ENCODE results near the gene HIPK2. TPM values are rescaled to one million over a fixed set of nuclear protein-coding genes. Genes with fewer than 3 reads are reported as not detected.

HIPK2 gene
- total RNA-seq, 1 experiment from 2014 or later, result 33.4 TPM

DNA sequence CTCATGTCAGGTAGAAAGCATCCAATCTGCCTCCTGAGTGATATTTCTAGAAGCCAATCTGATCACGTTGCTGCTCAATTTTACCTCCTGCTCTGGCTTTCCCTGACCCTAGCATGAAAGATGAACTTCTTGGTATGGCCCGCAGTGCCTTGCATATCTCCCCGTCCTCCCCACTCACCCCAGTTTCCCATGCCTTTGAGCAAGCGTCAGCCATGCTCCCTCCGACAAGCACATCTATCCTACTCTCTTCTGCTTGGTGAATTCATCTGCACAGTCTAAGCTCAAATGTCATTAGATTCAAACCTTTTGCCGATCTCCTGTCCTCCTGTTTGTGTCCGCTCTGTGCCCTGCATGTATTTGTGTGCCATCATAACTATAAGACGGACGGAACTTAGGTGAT is 45.1 kb upstream of the HIPK2 start:
- H3K27me3 Mint-ChIP-seq (ENCODE audit: unreplicated experiment), result no peaks in the 10 kb centered on the region
- CTCF ChIA-PET, result interaction anchor here (0.5 to 0.6 kb wide), 2 partner anchors 310 to 681 kb away, joined by 3 to 6 read pairs; no protein-coding TSS in a partner anchor
- no peak overlapping the region for H3K27ac Mint-ChIP-seq (ENCODE audit: unreplicated experiment)
- no peak for TF ChIP-seq CTCF (IDR thresholded peaks at IDR 0.05; ENCODE audit: unreplicated experiment)
- DNase-seq, result no peak
- H3K4me1 Mint-ChIP-seq (ENCODE audit: low read depth, unreplicated experiment), result peaks cover 22% of the 10 kb centered on the region
- H3K36me3 Mint-ChIP-seq (ENCODE audit: insufficient read depth, unreplicated experiment), result no peaks in the 10 kb centered on the region
- H3K4me3 Mint-ChIP-seq (ENCODE audit: low read depth, unreplicated experiment), result no peak overlapping the region
- no TSS peak for BruUV-seq (replicated peaks)
- H3K9me3 Mint-ChIP-seq (ENCODE audit: low read depth, unreplicated experiment), result no peaks in the 10 kb centered on the region
- intact Hi-C loops (cut with micrococcal nuclease; ENCODE audit: unreplicated experiment), result no loop called here

GRCh38 chr7:139821349-139822105 is 43.7 kb upstream of the HIPK2 start:
- Mint-ChIP-seq H3K4me1 (ENCODE audit: low read depth, unreplicated experiment) (peaks cover 10% of the 10 kb centered on the region), H3K9me3 (ENCODE audit: low read depth, unreplicated experiment) (peaks cover 6% of the 10 kb centered on the region), H3K27me3 (ENCODE audit: unreplicated experiment) (no peaks in the 10 kb centered on the region), H3K36me3 (ENCODE audit: insufficient read depth, unreplicated experiment) (no peaks in the 10 kb centered on the region), H3K4me3 (ENCODE audit: low read depth, unreplicated experiment) (no peak overlapping the region), H3K27ac (ENCODE audit: unreplicated experiment) (no peak overlapping the region)
- BruUV-seq (replicated peaks), result no TSS peak
- no peak for DNase-seq
- CTCF ChIA-PET, result no interaction called here
- TF ChIP-seq CTCF (IDR thresholded peaks at IDR 0.05; ENCODE audit: unreplicated experiment), result no peak
- intact Hi-C loops (cut with micrococcal nuclease; ENCODE audit: unreplicated experiment), result no loop called here

DNA sequence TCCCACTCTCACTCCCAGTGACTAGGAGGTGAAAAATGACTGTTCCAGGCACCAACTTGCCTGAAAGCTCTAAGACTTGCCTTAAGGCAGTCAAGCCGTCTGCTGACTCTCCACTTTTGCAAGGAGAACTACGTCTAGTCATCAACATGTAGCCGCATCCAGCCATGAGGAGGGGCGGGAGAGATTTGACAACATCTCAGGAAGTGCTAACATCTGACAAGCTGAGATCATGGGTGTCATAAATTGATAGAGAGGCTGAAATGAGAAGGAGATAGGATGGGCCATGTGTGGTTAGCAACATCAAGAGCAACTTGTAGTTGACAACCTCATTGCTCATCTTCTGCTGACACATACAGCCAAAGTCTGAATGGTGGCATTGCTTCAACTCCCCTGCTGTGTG is 42.3 kb upstream of the HIPK2 start:
- Mint-ChIP-seq H3K4me1 (ENCODE audit: low read depth, unreplicated experiment) (no peaks in the 10 kb centered on the region), H3K27me3 (ENCODE audit: unreplicated experiment) (no peaks in the 10 kb centered on the region), H3K27ac (ENCODE audit: unreplicated experiment) (no peak overlapping the region), H3K9me3 (ENCODE audit: low read depth, unreplicated experiment) (peaks cover 6% of the 10 kb centered on the region), H3K4me3 (ENCODE audit: low read depth, unreplicated experiment) (no peak overlapping the region), H3K36me3 (ENCODE audit: insufficient read depth, unreplicated experiment) (no peaks in the 10 kb centered on the region)
- CTCF ChIA-PET, result no interaction called here
- no peak for TF ChIP-seq CTCF (IDR thresholded peaks at IDR 0.05; ENCODE audit: unreplicated experiment)
- BruUV-seq (replicated peaks), result no TSS peak
- intact Hi-C loops (cut with micrococcal nuclease; ENCODE audit: unreplicated experiment), result no loop called here
- DNase-seq, result no peak

GRCh38 chr7:139817249-139817648 is 39.5 kb upstream of the HIPK2 start:
- Mint-ChIP-seq H3K27ac (ENCODE audit: unreplicated experiment) (no peak overlapping the region), H3K4me1 (ENCODE audit: low read depth, unreplicated experiment) (no peaks in the 10 kb centered on the region), H3K9me3 (ENCODE audit: low read depth, unreplicated experiment) (peaks cover 6% of the 10 kb centered on the region), H3K4me3 (ENCODE audit: low read depth, unreplicated experiment) (no peak overlapping the region), H3K36me3 (ENCODE audit: insufficient read depth, unreplicated experiment) (no peaks in the 10 kb centered on the region), H3K27me3 (ENCODE audit: unreplicated experiment) (no peaks in the 10 kb centered on the region)
- DNase-seq, result no peak
- TF ChIP-seq CTCF (IDR thresholded peaks at IDR 0.05; ENCODE audit: unreplicated experiment), result no peak
- BruUV-seq (replicated peaks), result no TSS peak
- intact Hi-C loops (cut with micrococcal nuclease; ENCODE audit: unreplicated experiment), result no loop called here
- CTCF ChIA-PET, result no interaction called here

All from Calu3 (cell line).